Gastrocnemius medialis (tissue), 4 donors: ENCODE measurements around the gene ITFG2.

ENCODE experiments used
- POLR2A ChIP-seq, 2 donors: fragments of 450-650 bp; IDR thresholded peaks; one replicate each; pipeline ENCODE4 v1.6.1; 2017; ENCODE audit warnings: antibody characterized with exemption in 2 of 2, mild to moderate bottlenecking in 2 of 2, moderate library complexity in 2 of 2
- TF ChIP-seq, protein P1 (sequence below), 5 experiments: fragments of 450-650 bp in 3 of 5; fragments of 200-600 bp in 2 of 5; sonication (generic) in 2 of 5; IDR thresholded peaks in 4 of 5; conservative IDR thresholded peaks in 1 of 5; 1 replicate in 4 of 5; 2 replicates in 1 of 5; pipeline ENCODE4 v1.5.1; 2016 to 2019; ENCODE audit warnings: antibody characterized with exemption in 5 of 5, mild to moderate bottlenecking in 3 of 5, moderate library complexity in 3 of 5

DNA sequence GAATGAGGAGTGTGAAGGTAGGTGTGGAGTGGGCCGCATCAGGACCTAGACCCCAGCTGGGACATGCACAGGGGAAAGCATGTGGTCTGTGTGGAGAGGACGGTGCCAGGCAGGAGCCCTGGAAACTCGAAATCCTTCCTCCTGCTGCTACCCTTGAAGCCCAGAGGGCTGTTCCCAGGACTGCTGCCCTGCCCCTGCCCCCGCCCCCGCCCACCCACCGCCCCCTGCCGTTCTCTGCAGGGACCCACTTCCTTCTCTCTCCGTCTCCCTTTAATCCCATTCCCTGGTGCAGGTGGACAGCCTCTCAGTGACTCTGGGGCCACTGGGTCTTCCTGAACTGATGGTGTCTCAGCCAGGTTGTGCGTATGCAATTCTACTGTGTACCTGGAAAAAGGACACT, 8.0 kb downstream of the ITFG2 start:
- TF ChIP-seq, protein P1, sequence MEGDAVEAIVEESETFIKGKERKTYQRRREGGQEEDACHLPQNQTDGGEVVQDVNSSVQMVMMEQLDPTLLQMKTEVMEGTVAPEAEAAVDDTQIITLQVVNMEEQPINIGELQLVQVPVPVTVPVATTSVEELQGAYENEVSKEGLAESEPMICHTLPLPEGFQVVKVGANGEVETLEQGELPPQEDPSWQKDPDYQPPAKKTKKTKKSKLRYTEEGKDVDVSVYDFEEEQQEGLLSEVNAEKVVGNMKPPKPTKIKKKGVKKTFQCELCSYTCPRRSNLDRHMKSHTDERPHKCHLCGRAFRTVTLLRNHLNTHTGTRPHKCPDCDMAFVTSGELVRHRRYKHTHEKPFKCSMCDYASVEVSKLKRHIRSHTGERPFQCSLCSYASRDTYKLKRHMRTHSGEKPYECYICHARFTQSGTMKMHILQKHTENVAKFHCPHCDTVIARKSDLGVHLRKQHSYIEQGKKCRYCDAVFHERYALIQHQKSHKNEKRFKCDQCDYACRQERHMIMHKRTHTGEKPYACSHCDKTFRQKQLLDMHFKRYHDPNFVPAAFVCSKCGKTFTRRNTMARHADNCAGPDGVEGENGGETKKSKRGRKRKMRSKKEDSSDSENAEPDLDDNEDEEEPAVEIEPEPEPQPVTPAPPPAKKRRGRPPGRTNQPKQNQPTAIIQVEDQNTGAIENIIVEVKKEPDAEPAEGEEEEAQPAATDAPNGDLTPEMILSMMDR (IDR thresholded peaks at IDR 0.05 in 4 of 5, conservative IDR thresholded peaks at IDR 0.05 in 1 of 5) = no peak
- no peak for TF ChIP-seq POLR2A (IDR thresholded peaks at IDR 0.05)
